ENCODE results near the gene TM7SF2. TPM values are rescaled to one million over a fixed set of nuclear protein-coding genes. Genes with fewer than 3 reads are reported as not detected.

Gene TM7SF2
- total and polyA plus RNA-seq, 2 of the 8 experiments (the other 6 are each of a cell fraction or from before 2014, with no cell fraction given): 40.1 to 96.0 TPM

DNA sequence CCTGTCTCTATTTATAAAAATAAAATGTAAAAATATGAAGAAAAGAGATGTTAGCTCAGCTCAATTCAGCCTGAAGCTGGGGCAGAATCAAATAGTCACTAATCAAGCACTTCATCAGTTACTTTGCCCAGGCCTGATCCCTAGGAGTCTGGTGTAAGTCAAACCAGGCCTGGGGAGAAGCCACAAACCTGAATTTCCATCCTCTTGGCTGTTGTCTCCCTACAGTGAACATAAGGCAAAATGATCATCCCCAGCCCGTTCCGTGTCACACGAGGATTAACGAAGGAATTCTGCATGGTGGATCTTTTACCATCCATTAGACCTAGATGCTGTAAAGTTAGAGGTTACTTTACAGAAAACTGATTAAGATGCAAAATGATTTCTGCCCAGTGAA is 46.8 kb upstream of the TM7SF2 start:
- FAIRE-seq: no peak
- POLR2A ChIA-PET (ENCODE audit: partially characterized antibody): interaction anchor here (1.2 to 21.6 kb wide), 7 partner anchors 12 to 187 kb away, joined by 3 to 230 read pairs (median 4); partner anchors contain the start of genes EHD1, TM7SF2, VPS51 and ZNHIT2
- CTCF ChIA-PET (ENCODE audit: partially characterized antibody): interaction anchor here (1.1 to 2.2 kb wide), 5 partner anchors 13 to 196 kb away, joined by 3 to 10 read pairs (median 5); partner anchors contain the start of gene ARL2
- TF ChIP-seq ATF3 (IDR thresholded peaks at IDR 0.05; ENCODE audit: insufficient read depth, low read depth, low read length) (no peak), BACH1 (IDR thresholded peaks at IDR 0.05; ENCODE audit: low read length) (no peak), RFX5 (IDR thresholded peaks at IDR 0.05; ENCODE audit: borderline replicate concordance, low read depth, low read length) (no peak), SAP30 (IDR thresholded peaks at IDR 0.05; ENCODE audit: insufficient read depth, insufficient replicate concordance, low read length) (no peak), USF2 (IDR thresholded peaks at IDR 0.05; ENCODE audit: low read length) (no peak)

More for the DNA sequence above, 46.8 kb upstream of the TM7SF2 start:
- no peak overlapping the region for H3K14ac ChIP-seq (ENCODE audit: insufficient read length)
- H2BK120ac ChIP-seq (replicated peaks; ENCODE audit: low read depth, low read length): no peak overlapping the region
- H3K79me2 ChIP-seq (ENCODE audit: control insufficient read depth in 1 of 2, insufficient read depth in 2 of 2, low read length in 2 of 2): no peaks in the 10 kb centered on the region
- no peaks in the 10 kb centered on the region; a peak in 1 of 7 replicates for H3K27me3 ChIP-seq (replicated peaks in 1 of 4; ENCODE audit: control insufficient read depth in 3 of 4, extremely low read depth in 1 of 4, insufficient read depth in 3 of 4, low read length in 3 of 4)
- H2AK5ac ChIP-seq (ENCODE audit: low read depth, low read length): no peak overlapping the region
- H3K36me3 ChIP-seq (ENCODE audit: control insufficient read depth in 2 of 4, insufficient read depth in 4 of 4, low read length in 3 of 4): no peaks in the 10 kb centered on the region
- H2BK12ac ChIP-seq (ENCODE audit: low read depth, low read length): no peak overlapping the region
- no peak overlapping the region for H2BK20ac ChIP-seq (ENCODE audit: low read length)
- WGBS, 2 experiments (ENCODE audit: extremely low coverage in 1 of 2, insufficient coverage in 1 of 2, insufficient read length in 1 of 2, insufficient replicate concordance in 2 of 2, low coverage in 1 of 2, low lambda C conversion rate in 2 of 2, missing lambda C conversion rate in 1 of 2): 96% methylated on average over 4 of the region's 4 CpGs; no CpG with 5 or more reads in 1 of the 2 experiments
- H3K4me3 ChIP-seq (ENCODE audit: extremely low read depth in 1 of 4, insufficient read depth in 2 of 4, low read depth in 3 of 4, low read length in 4 of 4): no peak overlapping the region
- H3K4me2 ChIP-seq (ENCODE audit: insufficient read depth in 1 of 2, low read depth in 2 of 2, low read length in 2 of 2): no peak overlapping the region
- H3K18ac ChIP-seq (ENCODE audit: extremely low read depth, low read length): no peak overlapping the region
- H4K5ac ChIP-seq (ENCODE audit: insufficient read length, low read depth, low read length): no peak overlapping the region
- no peak overlapping the region for H3K56ac ChIP-seq (replicated peaks; ENCODE audit: insufficient read length, low read depth, low read length)
- H3K4ac ChIP-seq (replicated peaks; ENCODE audit: insufficient read length, low read depth, low read length): no peak overlapping the region
- H3K4me1 ChIP-seq (replicated peaks in 1 of 4; ENCODE audit: control insufficient read depth in 3 of 4, insufficient read depth in 4 of 4, low read length in 3 of 4): peaks cover 5 to 23% (median 17%) of the 10 kb centered on the region in 4 experiments
- H2AFZ ChIP-seq (ENCODE audit: low read length): no peak overlapping the region
- no peaks in the 10 kb centered on the region for H4K20me1 ChIP-seq (replicated peaks in 1 of 2; ENCODE audit: control insufficient read depth in 1 of 2, insufficient read depth in 2 of 2, low read length in 2 of 2)
- H3K27ac ChIP-seq (ENCODE audit: low read depth, low read length): no peak overlapping the region
- H3K23me2 ChIP-seq (ENCODE audit: low read depth, low read length): no peaks in the 10 kb centered on the region
- no peak for DNase-seq (ENCODE audit: low read depth in 1 of 2, low spot score in 2 of 2)
- H2BK15ac ChIP-seq (ENCODE audit: low read length): no peak overlapping the region
- no peak overlapping the region for H3K9ac ChIP-seq (replicated peaks in 1 of 4; ENCODE audit: extremely low read depth in 1 of 4, low read depth in 3 of 4, low read length in 3 of 4)
- H3K23ac ChIP-seq (ENCODE audit: insufficient read length): no peak overlapping the region
- H3K79me1 ChIP-seq (ENCODE audit: low read depth, low read length): no peaks in the 10 kb centered on the region
- no peak overlapping the region for H4K91ac ChIP-seq (replicated peaks; ENCODE audit: insufficient read length, low read length)
- H4K8ac ChIP-seq (ENCODE audit: extremely low read depth, insufficient read depth, low read length): no peak overlapping the region
- no peaks in the 10 kb centered on the region for H3K9me3 ChIP-seq (ENCODE audit: insufficient read depth in 2 of 2, low read depth in 1 of 2, low read length in 1 of 2)
- no peak overlapping the region for H2BK5ac ChIP-seq (ENCODE audit: low read depth, low read length)
